Measurements from ENCODE around the gene PSD.

DNA sequence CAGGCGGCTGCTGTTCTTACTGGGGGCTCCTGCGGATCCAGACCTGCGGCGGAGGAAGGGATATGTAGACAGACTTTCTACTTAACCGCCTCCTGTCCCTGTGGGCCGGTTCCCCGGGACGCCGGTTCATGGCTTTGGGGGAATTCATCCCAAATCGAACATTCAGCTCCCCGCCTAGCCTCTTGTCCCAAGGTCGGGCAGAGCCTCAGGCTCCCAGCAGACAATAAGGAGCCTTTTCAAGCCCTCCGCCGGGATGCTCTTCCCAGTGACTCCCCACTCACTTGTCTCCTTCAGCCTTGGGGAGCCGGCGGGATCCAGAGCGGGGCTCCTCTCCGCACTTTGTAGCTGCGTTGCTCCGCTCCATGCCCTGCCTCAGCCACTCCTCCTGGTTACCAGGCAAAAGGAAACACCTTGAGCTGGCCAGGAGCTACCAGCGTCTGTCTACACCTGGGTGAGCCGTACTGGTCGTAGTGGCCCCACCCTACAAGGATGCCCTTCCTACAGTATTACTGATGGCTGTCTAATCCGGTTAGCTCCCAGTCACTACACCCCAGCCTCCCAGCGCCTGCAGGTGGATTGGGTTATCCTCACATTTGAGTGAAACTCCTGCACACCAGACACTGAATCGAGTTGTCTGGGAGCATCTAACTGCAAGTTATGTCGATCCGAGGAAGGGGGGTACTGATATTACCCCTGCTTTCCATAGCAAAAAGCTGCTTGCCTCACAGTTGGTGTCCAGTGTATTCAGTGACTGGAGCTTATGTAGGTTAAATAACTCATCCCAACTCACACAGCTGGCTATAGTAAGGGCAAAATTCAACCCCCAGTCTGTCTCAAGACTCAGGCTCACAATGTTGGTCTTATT, 32.8 kb upstream of the PSD start, which contains the start of gene C10orf95:
- TF ChIP-seq, protein P1, sequence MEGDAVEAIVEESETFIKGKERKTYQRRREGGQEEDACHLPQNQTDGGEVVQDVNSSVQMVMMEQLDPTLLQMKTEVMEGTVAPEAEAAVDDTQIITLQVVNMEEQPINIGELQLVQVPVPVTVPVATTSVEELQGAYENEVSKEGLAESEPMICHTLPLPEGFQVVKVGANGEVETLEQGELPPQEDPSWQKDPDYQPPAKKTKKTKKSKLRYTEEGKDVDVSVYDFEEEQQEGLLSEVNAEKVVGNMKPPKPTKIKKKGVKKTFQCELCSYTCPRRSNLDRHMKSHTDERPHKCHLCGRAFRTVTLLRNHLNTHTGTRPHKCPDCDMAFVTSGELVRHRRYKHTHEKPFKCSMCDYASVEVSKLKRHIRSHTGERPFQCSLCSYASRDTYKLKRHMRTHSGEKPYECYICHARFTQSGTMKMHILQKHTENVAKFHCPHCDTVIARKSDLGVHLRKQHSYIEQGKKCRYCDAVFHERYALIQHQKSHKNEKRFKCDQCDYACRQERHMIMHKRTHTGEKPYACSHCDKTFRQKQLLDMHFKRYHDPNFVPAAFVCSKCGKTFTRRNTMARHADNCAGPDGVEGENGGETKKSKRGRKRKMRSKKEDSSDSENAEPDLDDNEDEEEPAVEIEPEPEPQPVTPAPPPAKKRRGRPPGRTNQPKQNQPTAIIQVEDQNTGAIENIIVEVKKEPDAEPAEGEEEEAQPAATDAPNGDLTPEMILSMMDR (IDR thresholded peaks at IDR 0.05; ENCODE audit: low read depth, low read length) = no peak
- no peak for TF ChIP-seq EZH2phosphoT487 (IDR thresholded peaks at IDR 0.05; ENCODE audit: low read depth)
